ENCODE results near the gene ANKRD33B. TPM values are rescaled to one million over a fixed set of nuclear protein-coding genes. Genes with fewer than 3 reads are reported as not detected.
"Not testable (repeated sequence)": the region's sequence is repeated elsewhere in the genome, so short reads cannot be mapped to it uniquely, and the experiment has no call there.

Gene ANKRD33B
- polyA plus RNA-seq, 1 experiment, result 3.4 TPM

DNA sequence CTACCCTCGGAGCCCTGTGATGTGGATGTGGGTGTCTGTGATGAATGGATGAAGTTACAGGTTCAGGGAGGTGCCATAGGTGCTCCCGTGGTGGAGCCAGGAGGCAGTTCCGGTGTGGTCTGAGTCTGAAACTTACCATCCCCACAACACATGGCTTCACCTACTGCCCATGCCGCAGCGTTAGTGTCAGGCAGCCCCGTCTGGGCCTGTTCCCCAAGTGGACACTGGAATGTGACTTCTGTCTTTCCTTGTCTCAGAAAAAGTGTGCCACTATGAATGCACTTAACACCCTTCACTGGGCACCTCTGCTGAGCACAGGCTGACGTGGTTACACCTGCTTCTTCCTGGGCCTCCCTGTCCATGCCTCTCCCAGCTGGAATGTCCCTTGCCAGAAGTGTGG, 8.6 kb downstream of the ANKRD33B start:
- ChIA-PET CTCF (no interaction called here), POLR2A (no interaction called here)
- H3K27me3 ChIP-seq (ENCODE audit: control insufficient read depth, insufficient read depth, low read length), result no peaks in the 10 kb centered on the region
- no peak overlapping the region for H3K4me3 ChIP-seq (ENCODE audit: low read depth, low read length)
- TF ChIP-seq, protein P1, sequence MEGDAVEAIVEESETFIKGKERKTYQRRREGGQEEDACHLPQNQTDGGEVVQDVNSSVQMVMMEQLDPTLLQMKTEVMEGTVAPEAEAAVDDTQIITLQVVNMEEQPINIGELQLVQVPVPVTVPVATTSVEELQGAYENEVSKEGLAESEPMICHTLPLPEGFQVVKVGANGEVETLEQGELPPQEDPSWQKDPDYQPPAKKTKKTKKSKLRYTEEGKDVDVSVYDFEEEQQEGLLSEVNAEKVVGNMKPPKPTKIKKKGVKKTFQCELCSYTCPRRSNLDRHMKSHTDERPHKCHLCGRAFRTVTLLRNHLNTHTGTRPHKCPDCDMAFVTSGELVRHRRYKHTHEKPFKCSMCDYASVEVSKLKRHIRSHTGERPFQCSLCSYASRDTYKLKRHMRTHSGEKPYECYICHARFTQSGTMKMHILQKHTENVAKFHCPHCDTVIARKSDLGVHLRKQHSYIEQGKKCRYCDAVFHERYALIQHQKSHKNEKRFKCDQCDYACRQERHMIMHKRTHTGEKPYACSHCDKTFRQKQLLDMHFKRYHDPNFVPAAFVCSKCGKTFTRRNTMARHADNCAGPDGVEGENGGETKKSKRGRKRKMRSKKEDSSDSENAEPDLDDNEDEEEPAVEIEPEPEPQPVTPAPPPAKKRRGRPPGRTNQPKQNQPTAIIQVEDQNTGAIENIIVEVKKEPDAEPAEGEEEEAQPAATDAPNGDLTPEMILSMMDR (IDR thresholded peaks at IDR 0.05; ENCODE audit: insufficient read depth, low read depth, low read length), result no peak
- DNase-seq (ENCODE audit: low read depth), result no peak
- no peaks in the 10 kb centered on the region for H3K36me3 ChIP-seq (ENCODE audit: control insufficient read depth, insufficient read depth, low read length)

DNA sequence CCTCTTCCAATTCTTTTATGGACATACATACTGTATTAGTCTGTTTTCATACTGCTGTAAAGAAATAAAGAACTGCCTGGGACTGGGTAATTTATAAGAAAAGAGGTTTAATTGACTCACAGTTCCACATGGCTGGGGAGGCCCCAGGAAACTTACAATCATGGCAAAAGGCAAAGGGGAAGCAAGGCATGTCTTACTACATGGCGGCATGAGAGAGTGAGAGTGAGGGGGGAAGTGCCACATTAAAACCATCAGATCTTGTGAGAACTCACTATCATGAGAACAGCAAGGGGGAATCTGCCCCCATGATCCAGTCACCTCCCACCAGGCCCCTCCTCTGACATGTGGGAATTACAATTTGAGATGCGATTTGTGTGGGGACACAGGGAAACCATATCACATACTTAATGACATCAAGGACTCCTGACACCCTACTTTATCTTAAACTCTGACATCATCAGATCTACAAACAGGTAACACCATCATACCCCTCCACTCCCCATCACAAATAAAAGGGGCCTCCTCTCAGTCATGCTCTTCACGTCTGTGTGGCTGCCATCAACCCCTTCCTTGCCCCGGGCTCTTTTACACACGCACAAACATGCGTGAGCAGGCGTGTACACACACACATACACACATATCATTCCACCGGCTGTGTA, 9.7 kb downstream of the ANKRD33B start:
- CTCF ChIA-PET, result no interaction called here
- POLR2A ChIA-PET, result no interaction called here
- Histone ChIP-seq H3K4me3 (ENCODE audit: low read depth, low read length) (no peak overlapping the region), H3K27me3 (ENCODE audit: control insufficient read depth, insufficient read depth, low read length) (no peaks in the 10 kb centered on the region), H3K36me3 (ENCODE audit: control insufficient read depth, insufficient read depth, low read length) (no peaks in the 10 kb centered on the region)
- DNase-seq (ENCODE audit: low read depth), result no peak
- TF ChIP-seq, protein P1 (IDR thresholded peaks at IDR 0.05; ENCODE audit: insufficient read depth, low read depth, low read length), result no peak

GRCh38 chr5:10574879-10575278, 11.0 kb downstream of the ANKRD33B start:
- H3K27me3 ChIP-seq (ENCODE audit: control insufficient read depth, insufficient read depth, low read length); POLR2A ChIA-PET; DNase-seq (ENCODE audit: low read depth); H3K36me3 ChIP-seq (ENCODE audit: control insufficient read depth, insufficient read depth, low read length); H3K4me3 ChIP-seq (ENCODE audit: low read depth, low read length): not testable (repeated sequence)
- CTCF ChIA-PET, result interaction anchor here (0.5 kb wide), 1 partner anchor 15 kb away, joined by 4 read pairs; no protein-coding TSS in a partner anchor

- ChIA-PET POLR2A (no interaction called here), CTCF (interaction anchor here (1.1 to 1.3 kb wide), 2 partner anchors 17 to 123 kb away, joined by 3 read pairs; no protein-coding TSS in a partner anchor)
- no peaks in the 10 kb centered on the region; the same call in 1 of the 2 replicates for H3K36me3 ChIP-seq (ENCODE audit: control insufficient read depth, insufficient read depth, low read length)
- no peak overlapping the region for H3K4me3 ChIP-seq (ENCODE audit: low read depth, low read length)
- TF ChIP-seq, protein P1 (IDR thresholded peaks at IDR 0.05; ENCODE audit: insufficient read depth, low read depth, low read length), result no peak
- no peak for DNase-seq (ENCODE audit: low read depth)
- H3K27me3 ChIP-seq (ENCODE audit: control insufficient read depth, insufficient read depth, low read length), result no peaks in the 10 kb centered on the region
Observed at GRCh38 chr5:10576121-10576789, 12.4 kb downstream of the ANKRD33B start.

DNA sequence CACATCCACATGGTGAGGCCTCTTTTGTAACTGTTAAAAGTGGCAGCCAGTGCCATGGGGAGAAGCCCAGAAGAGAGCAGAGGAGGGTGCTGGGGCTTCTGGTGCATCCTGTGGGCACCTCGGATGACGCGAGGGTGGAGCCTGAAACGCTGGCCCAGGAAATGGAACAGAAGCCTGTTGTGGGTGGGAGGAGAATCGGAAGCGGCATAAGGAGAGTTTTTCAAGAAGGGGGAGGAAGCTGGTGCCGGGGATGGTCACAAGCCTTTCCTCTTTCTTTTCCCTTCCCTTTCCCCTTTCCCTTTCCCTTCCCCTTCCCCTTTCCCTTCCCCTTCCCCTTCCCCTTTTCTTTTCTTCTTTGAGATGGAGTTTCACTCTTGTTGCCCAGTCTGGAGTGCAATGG, 12.9 kb downstream of the ANKRD33B start:
- POLR2A ChIA-PET, result no interaction called here

More for the DNA sequence above, 12.9 kb downstream of the ANKRD33B start:
- Histone ChIP-seq H3K4me3 (ENCODE audit: low read depth, low read length) (no peak overlapping the region), H3K36me3 (ENCODE audit: control insufficient read depth, insufficient read depth, low read length) (no peaks in the 10 kb centered on the region; the same call in 1 of the 2 replicates), H3K27me3 (ENCODE audit: control insufficient read depth, insufficient read depth, low read length) (no peaks in the 10 kb centered on the region)
- CTCF ChIA-PET, result interaction anchor here (1.1 to 1.3 kb wide), 2 partner anchors 17 to 124 kb away, joined by 3 read pairs; no protein-coding TSS in a partner anchor
- no peak for DNase-seq (ENCODE audit: low read depth)
- TF ChIP-seq, protein P1 (IDR thresholded peaks at IDR 0.05; ENCODE audit: insufficient read depth, low read depth, low read length), result no peak
